HCT116 (cell line): ENCODE measurements around the gene XG. TPM values are rescaled to one million over a fixed set of nuclear protein-coding genes. Genes with fewer than 3 reads are reported as not detected.

ENCODE experiments used
- ATAC-seq: fragments of 200-7000 bp; cut with Tn5 transposase; 2 replicates; pipeline ENCODE4 v1.9.1; 2020; ENCODE audit warnings: mild to moderate bottlenecking, moderate library complexity
- BruUV-seq: library from RNA; stranded (reverse); fragments of 400-500 nt; replicated peaks from 2 replicates; lab custom pipeline; 2021; lab: Mats Ljungman, UMichigan
- CTCF ChIA-PET: fragments of 300-600 bp; sonication (Branson Sonifier 250); formaldehyde crosslinking; loops from one replicate; lab custom pipeline; 2021; ENCODE audit warnings: antibody characterized with exemption; lab: Charles Lee
- POLR2A ChIA-PET: fragments of 300-600, 350-600 bp; sonication (Branson Sonifier 250); formaldehyde crosslinking; loops from one replicate; lab custom pipeline; 2021; ENCODE audit warnings: antibody characterized with exemption; lab: Charles Lee
- RAD21 ChIA-PET, 2 experiments: fragments of 300-600 bp; sonication (Branson Sonifier 250); formaldehyde crosslinking; loops; one replicate each; lab custom pipeline; 2023; ENCODE audit warnings: low total read pairs in 2 of 2; ENCODE audit not compliant: uncharacterized antibody in 2 of 2, unreplicated experiment in 2 of 2, low non-redundant PET in 1 of 2; lab: Charles Lee
- DNase-seq: peaks from one replicate; pipeline ENCODE4 v3.0.0-alpha.2; 2010; ENCODE audit warnings: low read depth, low spot score
- H2AFZ ChIP-seq: fragments of 200-600 bp; shearing (Covaris generic), sonication (generic); 2 replicates; pipeline ENCODE4 v1.6.1; 2017; ENCODE audit warnings: low read depth, mixed run types, mixed read lengths, antibody characterized with exemption, low read length; ENCODE audit not compliant: poor library complexity, severe bottlenecking
- H3K27ac ChIP-seq: 2 replicates; pipeline ENCODE4 v1.5.1; 2012; ENCODE audit warnings: low read depth, low read length
- H3K27me3 ChIP-seq: fragments of 200-600 bp; sonication (generic); 2 replicates; pipeline ENCODE4 v1.6.1; 2016; ENCODE audit warnings: mixed run types, low read length, mixed read lengths; ENCODE audit not compliant: insufficient read depth
- H3K36me3 ChIP-seq, 2 experiments: fragments of 200-500 bp in 1 of 2; fragments of 200-600 bp in 1 of 2; sonication (Bioruptor generic) in 1 of 2; sonication (generic) in 1 of 2; 2 replicates each; pipeline versions ENCODE4 v1.5.1 to v1.6.1; 2014 to 2016; ENCODE audit warnings: low read length in 2 of 2, inconsistent platforms in 1 of 2, mixed read lengths in 1 of 2, mixed run types in 1 of 2; ENCODE audit not compliant: insufficient read depth in 2 of 2, control insufficient read depth in 1 of 2
- H3K4me1 ChIP-seq, 2 experiments: fragments of 200-600 bp in 1 of 2; sonication (generic) in 1 of 2; 2 replicates each; pipeline versions ENCODE4 v1.5.1 to v1.6.1; 2012 to 2017; ENCODE audit warnings: low read length in 2 of 2, inconsistent platforms in 1 of 2, mild to moderate bottlenecking in 1 of 2, mixed read lengths in 1 of 2, mixed run types in 1 of 2, moderate library complexity in 1 of 2; ENCODE audit not compliant: insufficient read depth in 2 of 2, control insufficient read depth in 1 of 2
- H3K4me2 ChIP-seq: fragments of 200-600 bp; sonication (generic); 2 replicates; pipeline ENCODE4 v1.6.1; 2017; ENCODE audit warnings: mixed run types, low read length, mixed read lengths
- H3K4me3 ChIP-seq, 2 experiments: fragments of 200-600 bp in 1 of 2; sonication (generic) in 1 of 2; replicated peaks in 1 of 2; 2 replicates each; pipeline ENCODE4 v1.5.1; 2011 to 2016; ENCODE audit warnings: low read length in 2 of 2, control low read depth in 1 of 2, low read depth in 1 of 2, mild to moderate bottlenecking in 1 of 2, mixed read lengths in 1 of 2, mixed run types in 1 of 2
- H3K79me2 ChIP-seq: fragments of 200-600 bp; sonication (generic); 2 replicates; pipeline ENCODE4 v1.6.1; 2017; ENCODE audit warnings: mild to moderate bottlenecking, mixed run types, low read length, moderate library complexity, mixed read lengths; ENCODE audit not compliant: insufficient read depth
- H3K9ac ChIP-seq: fragments of 200-600 bp; sonication (generic); 2 replicates; pipeline ENCODE4 v1.6.1; 2016; ENCODE audit warnings: low read length, mixed read lengths
- H3K9me2 ChIP-seq: fragments of 200-600 bp; sonication (generic), shearing (Covaris generic); 2 replicates; pipeline ENCODE4 v1.6.1; 2017; ENCODE audit warnings: mixed run types, mild to moderate bottlenecking, moderate library complexity; ENCODE audit not compliant: insufficient read depth
- H3K9me3 ChIP-seq, 2 experiments: fragments of 200-500 bp in 1 of 2; fragments of 200-600 bp in 1 of 2; sonication (Bioruptor generic) in 1 of 2; sonication (generic) in 1 of 2; 2 replicates each; pipeline ENCODE4 v1.6.1; 2014 to 2017; ENCODE audit warnings: low read length in 2 of 2, mixed read lengths in 2 of 2, inconsistent platforms in 1 of 2, low read depth in 1 of 2, mild to moderate bottlenecking in 1 of 2, mixed run types in 1 of 2, moderate library complexity in 1 of 2; ENCODE audit not compliant: control insufficient read depth in 1 of 2, insufficient read depth in 1 of 2
- H4K20me1 ChIP-seq: fragments of 200-600 bp; sonication (generic), shearing (Covaris generic); 2 replicates; pipeline ENCODE4 v1.6.1; 2017; ENCODE audit warnings: mixed run types, mild to moderate bottlenecking, moderate library complexity; ENCODE audit not compliant: insufficient read depth
- CEBPB ChIP-seq: IDR thresholded peaks from 2 replicates; pipeline ENCODE4 v1.6.1; 2012; ENCODE audit warnings: low read depth
- ELF1 ChIP-seq: IDR thresholded peaks from 2 replicates; pipeline ENCODE4 v1.6.1; 2012; ENCODE audit warnings: low read depth, borderline replicate concordance
- EZH2 ChIP-seq: fragments of 200-600 bp; sonication (generic); IDR thresholded peaks from 2 replicates; pipeline ENCODE4 v1.6.1; 2017; ENCODE audit warnings: antibody characterized with exemption, mixed run types
- EZH2phosphoT487 ChIP-seq: fragments of 200-600 bp; IDR thresholded peaks from 2 replicates; pipeline ENCODE4 v1.6.1; 2018; ENCODE audit warnings: antibody characterized with exemption, borderline replicate concordance
- FOSL1 ChIP-seq: IDR thresholded peaks from 2 replicates; pipeline ENCODE4 v1.6.1; 2012; ENCODE audit warnings: low read depth
- JUND ChIP-seq: IDR thresholded peaks from 2 replicates; pipeline ENCODE4 v1.6.1; 2012
- POLR2A ChIP-seq: IDR thresholded peaks from 2 replicates; pipeline ENCODE4 v1.7.0; 2011; ENCODE audit warnings: borderline replicate concordance; ENCODE audit not compliant: insufficient read depth, insufficient read length; ENCODE audit errors: extremely low read depth
- POLR2AphosphoS5 ChIP-seq: IDR thresholded peaks from 2 replicates; pipeline ENCODE4 v1.6.1; 2011; ENCODE audit warnings: mild to moderate bottlenecking, low read depth, low read length, moderate library complexity
- RAD21 ChIP-seq: IDR thresholded peaks from 2 replicates; pipeline ENCODE4 v1.6.1; 2012; ENCODE audit warnings: low read depth, mild to moderate bottlenecking
- SIN3A ChIP-seq: IDR thresholded peaks from 2 replicates; pipeline ENCODE4 v1.6.1; 2012; ENCODE audit warnings: low read depth
- SRF ChIP-seq: IDR thresholded peaks from 2 replicates; pipeline ENCODE4 v1.6.1; 2012; ENCODE audit warnings: low read depth
- YY1 ChIP-seq: IDR thresholded peaks from 2 replicates; pipeline ENCODE4 v1.6.1; 2011; ENCODE audit warnings: low read length, low read depth, moderate library complexity, mild to moderate bottlenecking; ENCODE audit not compliant: insufficient replicate concordance; ENCODE audit errors: extremely low read depth
- ZFX ChIP-seq: fragments of 450-650 bp; IDR thresholded peaks from 2 replicates; pipeline ENCODE4 v1.6.1; 2017
- ZNF274 ChIP-seq: fragments of 200-500 bp; sonication (Bioruptor generic); IDR thresholded peaks from 2 replicates; pipeline ENCODE4 v1.6.1; 2014; ENCODE audit warnings: mild to moderate bottlenecking, low read depth, low read length, inconsistent platforms
- intact Hi-C: fragments of 100-400 bp; cut with micrococcal nuclease; formaldehyde crosslinking; loops from 2 replicates; pipeline ENCODE4 v1.10.0; 2022
- total RNA-seq: library from RNA; stranded (reverse); gene quantifications from one replicate; pipeline ENCODE4 v1.2.1, GENCODE V29; 2021; ENCODE audit not compliant: unreplicated experiment
- TF ChIP-seq, protein P1 (sequence below): IDR thresholded peaks from 2 replicates; pipeline ENCODE4 v1.6.1; 2011; ENCODE audit warnings: mild to moderate bottlenecking, low read length, moderate library complexity; ENCODE audit not compliant: insufficient replicate concordance; ENCODE audit errors: extremely low read depth
- TF ChIP-seq, protein P2 (sequence below): IDR thresholded peaks from 2 replicates; pipeline ENCODE4 v1.6.1; 2012
- TF ChIP-seq, protein P3 (sequence below), 3 experiments: fragments of 200-600 bp in 1 of 3; sonication (generic) in 1 of 3; IDR thresholded peaks in 2 of 3; conservative IDR thresholded peaks in 1 of 3; 2 replicates each; pipeline ENCODE4 v1.5.1; 2012 to 2017; ENCODE audit warnings: low read depth in 2 of 3, low read length in 2 of 3, antibody characterized with exemption in 1 of 3, borderline replicate concordance in 1 of 3, control low read depth in 1 of 3, mild to moderate bottlenecking in 1 of 3, mixed read lengths in 1 of 3, mixed run types in 1 of 3, moderate library complexity in 1 of 3; ENCODE audit not compliant: insufficient read depth in 1 of 3
- TF ChIP-seq, protein P4 (sequence below): IDR thresholded peaks from 2 replicates; pipeline ENCODE4 v1.6.1; 2012

The XG gene
- total RNA-seq, 1 experiment from 2014 or later, result not detected

DNA sequence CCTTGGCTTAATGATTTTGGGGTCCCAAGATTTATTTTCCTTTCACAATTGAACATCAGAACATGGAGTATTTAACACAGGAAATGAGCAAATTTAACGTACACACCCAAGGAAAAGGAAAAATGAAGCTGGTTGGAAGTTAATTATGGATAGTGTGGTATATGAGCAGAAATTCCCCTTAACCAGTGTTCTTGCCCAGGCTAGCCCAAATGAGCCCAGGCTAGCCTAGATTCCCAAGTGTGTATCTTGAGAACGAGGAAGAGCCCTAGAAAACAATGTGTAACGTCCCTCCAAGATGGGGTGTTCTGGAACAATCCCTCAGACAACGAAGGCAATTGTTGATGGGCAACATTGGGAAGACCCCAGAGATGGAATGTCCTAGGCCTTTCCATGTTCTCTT lies 33.7 kb downstream of the XG start:
- TF ChIP-seq, protein P1, sequence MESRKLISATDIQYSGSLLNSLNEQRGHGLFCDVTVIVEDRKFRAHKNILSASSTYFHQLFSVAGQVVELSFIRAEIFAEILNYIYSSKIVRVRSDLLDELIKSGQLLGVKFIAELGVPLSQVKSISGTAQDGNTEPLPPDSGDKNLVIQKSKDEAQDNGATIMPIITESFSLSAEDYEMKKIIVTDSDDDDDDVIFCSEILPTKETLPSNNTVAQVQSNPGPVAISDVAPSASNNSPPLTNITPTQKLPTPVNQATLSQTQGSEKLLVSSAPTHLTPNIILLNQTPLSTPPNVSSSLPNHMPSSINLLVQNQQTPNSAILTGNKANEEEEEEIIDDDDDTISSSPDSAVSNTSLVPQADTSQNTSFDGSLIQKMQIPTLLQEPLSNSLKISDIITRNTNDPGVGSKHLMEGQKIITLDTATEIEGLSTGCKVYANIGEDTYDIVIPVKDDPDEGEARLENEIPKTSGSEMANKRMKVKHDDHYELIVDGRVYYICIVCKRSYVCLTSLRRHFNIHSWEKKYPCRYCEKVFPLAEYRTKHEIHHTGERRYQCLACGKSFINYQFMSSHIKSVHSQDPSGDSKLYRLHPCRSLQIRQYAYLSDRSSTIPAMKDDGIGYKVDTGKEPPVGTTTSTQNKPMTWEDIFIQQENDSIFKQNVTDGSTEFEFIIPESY, result no peak
- no peaks in the 10 kb centered on the region for H3K27me3 ChIP-seq
- H3K36me3 ChIP-seq, result no peaks in the 10 kb centered on the region
- intact Hi-C loops, result no loop called here
- ATAC-seq (no peak), DNase-seq (no peak)
- H3K4me1 ChIP-seq, result no peaks in the 10 kb centered on the region
- no TSS peak for BruUV-seq
- H3K9me3 ChIP-seq, result no peaks in the 10 kb centered on the region
- no peaks in the 10 kb centered on the region for H4K20me1 ChIP-seq
- no peak overlapping the region for H3K9ac ChIP-seq
- POLR2A ChIA-PET, result no interaction called here
- RAD21 ChIA-PET, result no interaction called here
- no peaks in the 10 kb centered on the region for H3K79me2 ChIP-seq
- no peak overlapping the region for H2AFZ ChIP-seq
- CTCF ChIA-PET, result no interaction called here
- H3K9me2 ChIP-seq, result no peaks in the 10 kb centered on the region
- H3K4me3 ChIP-seq, result no peak overlapping the region
- H3K27ac ChIP-seq, result no peak overlapping the region
- H3K4me2 ChIP-seq, result no peak overlapping the region

DNA sequence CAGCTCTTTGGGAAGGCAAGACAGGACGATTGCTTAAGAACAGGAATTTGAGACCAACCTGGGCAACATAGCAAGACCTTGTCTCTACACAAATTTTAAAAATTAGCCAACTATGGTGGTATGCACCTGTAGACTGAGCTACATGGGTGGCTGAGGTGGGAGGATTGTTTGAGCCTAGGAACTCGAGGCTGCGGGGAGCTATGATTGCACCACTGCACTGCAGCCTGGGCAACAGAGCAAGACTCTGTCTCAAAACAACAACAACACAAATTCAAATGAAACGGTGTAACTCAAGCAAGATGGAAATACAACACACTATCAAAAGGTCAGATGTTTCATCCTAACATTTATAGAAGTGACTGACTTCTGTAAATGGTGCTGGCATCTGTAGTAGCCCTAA lies 37.1 kb downstream of the XG start:
- Histone ChIP-seq H3K27ac (no peak overlapping the region), H3K4me1 (no peaks in the 10 kb centered on the region), H4K20me1 (no peaks in the 10 kb centered on the region), H3K27me3 (no peaks in the 10 kb centered on the region), H3K79me2 (no peaks in the 10 kb centered on the region), H3K9ac (no peak overlapping the region), H3K9me3 (no peaks in the 10 kb centered on the region), H3K4me2 (no peak overlapping the region), H3K9me2 (no peaks in the 10 kb centered on the region), H2AFZ (no peak overlapping the region), H3K4me3 (no peak overlapping the region), H3K36me3 (no peaks in the 10 kb centered on the region)
- intact Hi-C loops, result no loop called here
- ATAC-seq (no peak), DNase-seq (no peak)
- no TSS peak for BruUV-seq
- ChIA-PET POLR2A (no interaction called here), CTCF (no interaction called here), RAD21 (no interaction called here)
- TF ChIP-seq YY1 (no peak), EZH2phosphoT487 (no peak), EZH2 (no peak), CEBPB (no peak), ZNF274 (no peak), POLR2A (no peak), SIN3A (no peak), JUND (no peak), POLR2AphosphoS5 (no peak), RAD21 (no peak), ELF1 (no peak), FOSL1 (no peak), SRF (no peak), ZFX (no peak)
- TF ChIP-seq, protein P2, sequence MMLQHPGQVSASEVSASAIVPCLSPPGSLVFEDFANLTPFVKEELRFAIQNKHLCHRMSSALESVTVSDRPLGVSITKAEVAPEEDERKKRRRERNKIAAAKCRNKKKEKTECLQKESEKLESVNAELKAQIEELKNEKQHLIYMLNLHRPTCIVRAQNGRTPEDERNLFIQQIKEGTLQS, result no peak
- TF ChIP-seq, protein P3, sequence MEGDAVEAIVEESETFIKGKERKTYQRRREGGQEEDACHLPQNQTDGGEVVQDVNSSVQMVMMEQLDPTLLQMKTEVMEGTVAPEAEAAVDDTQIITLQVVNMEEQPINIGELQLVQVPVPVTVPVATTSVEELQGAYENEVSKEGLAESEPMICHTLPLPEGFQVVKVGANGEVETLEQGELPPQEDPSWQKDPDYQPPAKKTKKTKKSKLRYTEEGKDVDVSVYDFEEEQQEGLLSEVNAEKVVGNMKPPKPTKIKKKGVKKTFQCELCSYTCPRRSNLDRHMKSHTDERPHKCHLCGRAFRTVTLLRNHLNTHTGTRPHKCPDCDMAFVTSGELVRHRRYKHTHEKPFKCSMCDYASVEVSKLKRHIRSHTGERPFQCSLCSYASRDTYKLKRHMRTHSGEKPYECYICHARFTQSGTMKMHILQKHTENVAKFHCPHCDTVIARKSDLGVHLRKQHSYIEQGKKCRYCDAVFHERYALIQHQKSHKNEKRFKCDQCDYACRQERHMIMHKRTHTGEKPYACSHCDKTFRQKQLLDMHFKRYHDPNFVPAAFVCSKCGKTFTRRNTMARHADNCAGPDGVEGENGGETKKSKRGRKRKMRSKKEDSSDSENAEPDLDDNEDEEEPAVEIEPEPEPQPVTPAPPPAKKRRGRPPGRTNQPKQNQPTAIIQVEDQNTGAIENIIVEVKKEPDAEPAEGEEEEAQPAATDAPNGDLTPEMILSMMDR (IDR thresholded peaks at IDR 0.05 in 2 of 3, conservative IDR thresholded peaks at IDR 0.05 in 1 of 3; ENCODE audit: borderline replicate concordance in 1 of 3, insufficient read depth in 1 of 3, low read depth in 2 of 3, low read length in 2 of 3), result no peak
- TF ChIP-seq, protein P4, sequence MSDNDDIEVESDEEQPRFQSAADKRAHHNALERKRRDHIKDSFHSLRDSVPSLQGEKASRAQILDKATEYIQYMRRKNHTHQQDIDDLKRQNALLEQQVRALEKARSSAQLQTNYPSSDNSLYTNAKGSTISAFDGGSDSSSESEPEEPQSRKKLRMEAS, result no peak
